OCI-LY1 (cell line): Measurements from ENCODE around the gene MAST4.
"Not testable (repeated sequence)": the region's sequence is repeated elsewhere in the genome, so short reads cannot be mapped to it uniquely, and the experiment has no call there.

Source experiments
- H2AFZ ChIP-seq: fragments of 200-600 bp; sonication (generic), shearing (Covaris generic); 2 replicates; pipeline ENCODE4 v1.6.0; 2014; ENCODE audit warnings: antibody characterized with exemption, mild to moderate bottlenecking, low read length
- H3F3A ChIP-seq: fragments of 200-600 bp; sonication (generic), shearing (Covaris generic); 2 replicates; pipeline ENCODE4 v1.6.0; 2014; ENCODE audit warnings: mild to moderate bottlenecking, antibody characterized with exemption, low read length, moderate library complexity; ENCODE audit not compliant: insufficient read depth
- H3K27ac ChIP-seq: fragments of 200-600 bp; sonication (generic); 2 replicates; pipeline ENCODE4 v1.5.1; 2014; ENCODE audit warnings: low read length, mixed run types, mild to moderate bottlenecking, low read depth; ENCODE audit not compliant: poor library complexity, severe bottlenecking
- H3K27me3 ChIP-seq: fragments of 200-600 bp; sonication (generic); 2 replicates; pipeline ENCODE4 v1.6.0; 2014; ENCODE audit warnings: antibody characterized with exemption, mild to moderate bottlenecking, low read length, moderate library complexity; ENCODE audit not compliant: insufficient read depth
- H3K36me3 ChIP-seq: fragments of 200-600 bp; sonication (generic); 2 replicates; pipeline ENCODE4 v1.6.1; 2014; ENCODE audit warnings: mild to moderate bottlenecking, antibody characterized with exemption, low read length, moderate library complexity, mixed read lengths; ENCODE audit not compliant: insufficient read depth
- H3K4me1 ChIP-seq: fragments of 200-600 bp; sonication (generic); 2 replicates; pipeline ENCODE4 v1.5.1; 2014; ENCODE audit warnings: mild to moderate bottlenecking, low read length, moderate library complexity; ENCODE audit not compliant: insufficient read depth, severe bottlenecking
- H3K4me2 ChIP-seq: fragments of 200-600 bp; sonication (generic), shearing (Covaris generic); 2 replicates; pipeline ENCODE4 v1.6.1; 2014; ENCODE audit warnings: low read length
- H3K4me3 ChIP-seq: fragments of 200-600 bp; sonication (generic); 2 replicates; pipeline ENCODE4 v1.5.1; 2014; ENCODE audit warnings: low read length, low read depth, mild to moderate bottlenecking, mixed read lengths; ENCODE audit not compliant: poor library complexity, severe bottlenecking
- H3K79me2 ChIP-seq: fragments of 200-600 bp; shearing (Covaris generic); 2 replicates; pipeline ENCODE4 v1.6.1; 2016; ENCODE audit warnings: mixed run types, low read length, mixed read lengths; ENCODE audit not compliant: insufficient read depth
- H3K9ac ChIP-seq: fragments of 200-600 bp; sonication (generic), shearing (Covaris generic); 2 replicates; pipeline ENCODE4 v1.6.1; 2014; ENCODE audit warnings: mild to moderate bottlenecking, low read length, mixed read lengths
- H3K9me2 ChIP-seq: fragments of 200-600 bp; sonication (generic), shearing (Covaris generic); 2 replicates; pipeline ENCODE4 v1.6.1; 2014; ENCODE audit warnings: low read depth, mild to moderate bottlenecking, low read length, mixed read lengths
- H3K9me3 ChIP-seq: fragments of 200-600 bp; shearing (Covaris generic); 2 replicates; pipeline ENCODE4 v1.6.1; 2014; ENCODE audit warnings: low read length, mixed read lengths
- H4K20me1 ChIP-seq: fragments of 200-600 bp; sonication (generic), shearing (Covaris generic); 2 replicates; pipeline ENCODE4 v1.6.0; 2016; ENCODE audit warnings: mild to moderate bottlenecking, low read length; ENCODE audit not compliant: insufficient read depth
- EZH2 ChIP-seq: fragments of 200-600 bp; sonication (generic), shearing (Covaris generic); IDR thresholded peaks from 2 replicates; pipeline ENCODE4 v1.8.0; 2017; ENCODE audit warnings: borderline replicate concordance, mixed run types, mild to moderate bottlenecking, antibody characterized with exemption, low read length, moderate library complexity, mixed read lengths
- TF ChIP-seq, protein P1 (sequence below): fragments of 200-600 bp; sonication (generic), shearing (Covaris generic); IDR thresholded peaks from 2 replicates; pipeline ENCODE4 v1.5.1; 2017; ENCODE audit warnings: mild to moderate bottlenecking, antibody characterized with exemption, low read length, moderate library complexity, mixed read lengths

MAST4 gene

DNA sequence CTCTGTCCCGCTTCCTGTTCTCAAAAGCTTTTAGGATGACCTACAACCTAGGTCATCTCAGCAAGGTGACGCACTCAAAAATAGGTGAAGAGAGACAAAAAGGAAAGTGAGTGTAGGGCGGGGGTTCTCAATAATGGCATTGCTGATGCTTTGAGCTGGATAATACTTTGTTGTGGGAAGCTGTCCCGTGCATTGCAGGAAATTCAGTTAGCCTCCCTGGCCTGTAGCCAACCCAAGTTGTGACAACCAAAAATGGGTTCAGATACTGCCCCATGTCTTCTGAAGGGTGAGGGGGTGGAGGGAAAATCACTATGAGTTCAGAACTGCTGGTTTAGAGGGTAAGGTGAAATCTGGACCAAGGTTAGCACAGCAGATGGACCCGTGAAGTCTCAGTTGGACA, 151.4 kb downstream of the MAST4 start:
- Histone ChIP-seq H4K20me1 (no peaks in the 10 kb centered on the region), H3K9me3 (no peaks in the 10 kb centered on the region), H3K36me3 (no peaks in the 10 kb centered on the region), H3K4me3 (no peak overlapping the region), H3K9ac (no peak overlapping the region), H2AFZ (no peak overlapping the region), H3F3A (no peaks in the 10 kb centered on the region), H3K9me2 (no peaks in the 10 kb centered on the region), H3K4me1 (no peaks in the 10 kb centered on the region), H3K27ac (no peak overlapping the region), H3K79me2 (no peaks in the 10 kb centered on the region), H3K27me3 (no peaks in the 10 kb centered on the region), H3K4me2 (no peak overlapping the region)
- TF ChIP-seq, protein P1, sequence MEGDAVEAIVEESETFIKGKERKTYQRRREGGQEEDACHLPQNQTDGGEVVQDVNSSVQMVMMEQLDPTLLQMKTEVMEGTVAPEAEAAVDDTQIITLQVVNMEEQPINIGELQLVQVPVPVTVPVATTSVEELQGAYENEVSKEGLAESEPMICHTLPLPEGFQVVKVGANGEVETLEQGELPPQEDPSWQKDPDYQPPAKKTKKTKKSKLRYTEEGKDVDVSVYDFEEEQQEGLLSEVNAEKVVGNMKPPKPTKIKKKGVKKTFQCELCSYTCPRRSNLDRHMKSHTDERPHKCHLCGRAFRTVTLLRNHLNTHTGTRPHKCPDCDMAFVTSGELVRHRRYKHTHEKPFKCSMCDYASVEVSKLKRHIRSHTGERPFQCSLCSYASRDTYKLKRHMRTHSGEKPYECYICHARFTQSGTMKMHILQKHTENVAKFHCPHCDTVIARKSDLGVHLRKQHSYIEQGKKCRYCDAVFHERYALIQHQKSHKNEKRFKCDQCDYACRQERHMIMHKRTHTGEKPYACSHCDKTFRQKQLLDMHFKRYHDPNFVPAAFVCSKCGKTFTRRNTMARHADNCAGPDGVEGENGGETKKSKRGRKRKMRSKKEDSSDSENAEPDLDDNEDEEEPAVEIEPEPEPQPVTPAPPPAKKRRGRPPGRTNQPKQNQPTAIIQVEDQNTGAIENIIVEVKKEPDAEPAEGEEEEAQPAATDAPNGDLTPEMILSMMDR = no peak
- TF ChIP-seq EZH2 = no peak

DNA sequence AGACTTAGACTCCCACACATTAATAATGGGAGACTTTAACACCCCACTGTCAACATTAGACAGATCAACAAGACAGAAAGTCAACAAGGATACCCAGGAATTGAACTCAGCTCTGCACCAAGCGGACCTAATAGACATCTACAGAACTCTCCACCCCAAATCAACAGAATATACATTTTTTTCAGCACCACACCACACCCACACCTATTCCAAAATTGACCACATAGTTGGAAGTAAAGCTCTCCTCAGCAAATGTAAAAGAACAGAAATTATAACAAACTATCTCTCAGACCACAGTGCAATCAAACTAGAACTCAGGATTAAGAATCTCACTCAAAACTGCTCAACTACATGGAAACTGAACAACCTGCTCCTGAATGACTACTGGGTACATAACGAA, 156.5 kb downstream of the MAST4 start:
- not testable (repeated sequence) for H3K79me2 ChIP-seq, H4K20me1 ChIP-seq, H3K9me3 ChIP-seq, H3K9ac ChIP-seq, H3K9me2 ChIP-seq, H2AFZ ChIP-seq, H3K4me1 ChIP-seq, H3K4me2 ChIP-seq, H3K4me3 ChIP-seq, H3K27ac ChIP-seq, H3K27me3 ChIP-seq, H3F3A ChIP-seq, H3K36me3 ChIP-seq

- Histone ChIP-seq H3K27ac (no peak overlapping the region), H3K4me3 (no peak overlapping the region), H3K36me3 (no peaks in the 10 kb centered on the region), H3K79me2 (no peaks in the 10 kb centered on the region), H3K4me2 (no peak overlapping the region), H3K9me3 (no peaks in the 10 kb centered on the region), H3K27me3 (no peaks in the 10 kb centered on the region), H3K4me1 (no peaks in the 10 kb centered on the region), H3K9me2 (no peaks in the 10 kb centered on the region), H4K20me1 (no peaks in the 10 kb centered on the region), H3K9ac (no peak overlapping the region), H2AFZ (no peak overlapping the region), H3F3A (no peaks in the 10 kb centered on the region)
- TF ChIP-seq EZH2 = no peak
- TF ChIP-seq, protein P1 = peak; percentile 58
Observed at GRCh38 chr5:66757219-66757833, 161.1 kb downstream of the MAST4 start.

- TF ChIP-seq EZH2 = no peak
- TF ChIP-seq, protein P1 = no peak
- no peak overlapping the region for H2AFZ ChIP-seq
- H4K20me1 ChIP-seq = no peaks in the 10 kb centered on the region
- no peaks in the 10 kb centered on the region for H3K4me1 ChIP-seq
- no peak overlapping the region for H3K4me2 ChIP-seq
- H3K27ac ChIP-seq = no peak overlapping the region
- no peaks in the 10 kb centered on the region for H3K27me3 ChIP-seq
- no peak overlapping the region for H3K9ac ChIP-seq
- H3F3A ChIP-seq = no peaks in the 10 kb centered on the region
- no peaks in the 10 kb centered on the region for H3K36me3 ChIP-seq
- no peaks in the 10 kb centered on the region for H3K79me2 ChIP-seq
- no peaks in the 10 kb centered on the region for H3K9me2 ChIP-seq
- H3K9me3 ChIP-seq = no peaks in the 10 kb centered on the region
- no peak overlapping the region for H3K4me3 ChIP-seq
Observed at GRCh38 chr5:66757834-66758371, 161.7 kb downstream of the MAST4 start.
